Activated CD8-positive, alpha-beta memory T cell treated with anti-CD3 and anti-CD28 coated beads, Interleukin-2, amount 10 ng/mL, durations not matched to agents 7 days and 5 days (primary cell): ENCODE data around the gene KCNIP3. TPM values are rescaled to one million over a fixed set of nuclear protein-coding genes. Genes with fewer than 3 reads are reported as not detected.

Experiments
- ATAC-seq: fragments of 150-1000 bp; cut with Tn5 transposase; one replicate; pipeline ENCODE4 v1.10.0; 2021; ENCODE audit warnings: moderate library complexity
- CTCF ChIA-PET: fragments of 350-600 bp; sonication (Branson Sonifier 250); formaldehyde crosslinking; loops from one replicate; lab custom pipeline; 2021; ENCODE audit warnings: antibody characterized with exemption; lab: Charles Lee
- DNase-seq: peaks from one replicate; pipeline ENCODE4 v3.0.0-alpha.2; 2020
- H3K27ac Mint-ChIP-seq: one replicate; pipeline ENCODE4 v1.8.0; 2021; ENCODE audit warnings: mild to moderate bottlenecking, mixed read lengths
- H3K27me3 Mint-ChIP-seq: one replicate; pipeline ENCODE4 v1.8.0; 2021; ENCODE audit warnings: mixed read lengths
- H3K36me3 Mint-ChIP-seq: one replicate; pipeline ENCODE4 v1.8.0; 2021; ENCODE audit warnings: mild to moderate bottlenecking, mixed read lengths
- H3K4me1 Mint-ChIP-seq: one replicate; pipeline ENCODE4 v1.8.0; 2021; ENCODE audit warnings: mixed read lengths
- H3K4me3 Mint-ChIP-seq: one replicate; pipeline ENCODE4 v1.8.0; 2021; ENCODE audit warnings: mild to moderate bottlenecking, moderate library complexity, mixed read lengths
- H3K9me3 Mint-ChIP-seq: one replicate; pipeline ENCODE4 v1.8.0; 2022; ENCODE audit warnings: low read depth, mixed read lengths
- total RNA-seq, 2 experiments: library from RNA; stranded (reverse); gene quantifications; one replicate each; pipeline ENCODE4 v1.2.3, GENCODE V29; 2021

Gene KCNIP3
- total RNA-seq, 2 experiments from 2014 or later: not detected

DNA sequence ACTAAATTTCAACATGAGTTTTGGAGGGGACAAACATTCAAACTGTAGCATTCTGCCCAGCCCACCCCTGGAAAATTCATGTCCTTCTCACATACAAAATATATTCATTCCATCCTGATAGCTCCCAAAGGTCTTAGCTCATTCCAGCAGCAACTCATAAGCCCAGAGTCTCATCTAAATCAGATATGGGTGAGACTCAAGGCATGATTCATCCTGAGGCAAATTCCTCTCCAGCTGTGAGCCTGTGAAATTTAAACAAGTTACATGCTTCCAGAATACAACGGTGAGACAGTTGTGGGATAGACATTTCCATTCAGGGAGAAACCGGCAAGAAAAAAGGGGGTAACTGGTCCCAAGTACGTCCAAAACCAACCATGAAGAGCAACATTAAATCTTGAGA lies 61.9 kb downstream of the KCNIP3 start:
- Mint-ChIP-seq H3K9me3 (no peaks in the 10 kb centered on the region), H3K27ac (no peak overlapping the region), H3K36me3 (no peaks in the 10 kb centered on the region), H3K27me3 (peaks cover 11% of the 10 kb centered on the region), H3K4me1 (no peaks in the 10 kb centered on the region), H3K4me3 (no peak overlapping the region)
- DNase-seq (no peak), ATAC-seq (no peak)
- CTCF ChIA-PET: no interaction called here

DNA sequence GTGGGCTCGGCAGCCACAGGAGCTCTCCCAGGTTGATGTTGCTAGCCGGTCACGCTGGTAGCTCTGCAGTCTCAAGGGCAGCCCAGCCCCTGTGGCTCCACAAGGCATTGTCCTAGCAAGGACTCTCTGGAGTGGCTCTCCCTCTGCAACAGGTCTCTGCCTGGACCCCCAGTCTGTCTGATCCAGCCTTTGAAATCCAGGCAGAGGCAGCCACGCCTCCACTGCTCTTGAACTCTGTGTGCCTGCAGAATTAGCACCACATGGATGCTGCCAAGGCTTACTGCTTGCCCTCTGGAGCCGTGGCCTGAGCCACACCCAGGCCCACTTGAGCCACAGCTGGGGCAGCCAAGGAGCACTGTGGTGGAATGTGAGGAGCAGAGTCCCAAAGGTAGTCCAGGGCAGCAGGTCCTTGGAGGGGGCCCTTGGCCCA lies 62.4 kb downstream of the KCNIP3 start:
- Mint-ChIP-seq H3K27ac (no peak overlapping the region), H3K4me1 (no peaks in the 10 kb centered on the region), H3K4me3 (no peak overlapping the region), H3K27me3 (peaks cover 11% of the 10 kb centered on the region), H3K9me3 (no peaks in the 10 kb centered on the region), H3K36me3 (no peaks in the 10 kb centered on the region)
- ATAC-seq (no peak), DNase-seq (no peak)
- CTCF ChIA-PET: no interaction called here

DNA sequence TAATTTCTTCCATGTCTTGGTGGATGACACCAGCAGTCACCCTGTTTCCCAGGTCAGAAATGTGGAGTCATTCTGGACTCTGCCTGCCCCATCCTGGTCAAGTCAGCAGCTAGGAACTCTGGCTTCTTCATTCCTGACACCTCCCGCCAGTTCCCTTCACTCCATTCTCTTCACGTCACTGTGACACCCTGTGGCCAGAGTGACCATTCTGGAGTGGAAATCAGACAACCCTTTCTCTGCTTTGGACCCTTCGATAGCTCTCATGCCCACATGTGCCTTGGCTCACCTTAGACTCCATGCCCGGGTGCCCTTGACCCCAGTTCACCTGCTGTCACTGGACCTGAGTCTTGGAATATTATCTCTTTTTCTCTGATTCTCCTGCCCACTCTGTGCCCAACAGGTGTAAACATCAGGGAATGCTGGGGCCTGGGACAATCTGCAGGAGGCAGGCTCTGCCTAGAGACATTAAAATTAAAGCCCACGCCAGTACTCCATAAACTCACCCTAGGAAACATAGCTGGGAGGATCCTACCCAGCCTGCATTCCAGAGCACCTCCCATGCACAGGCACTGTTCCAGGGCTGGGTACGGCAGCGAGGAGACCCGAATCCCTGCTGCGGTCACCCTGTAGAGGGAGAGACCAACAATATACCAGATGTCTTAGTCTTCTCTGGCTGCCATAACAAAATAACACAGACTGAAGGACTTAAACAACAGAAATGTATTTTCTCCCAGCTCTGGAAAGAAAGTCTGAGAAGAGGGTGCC lies 64.3 kb downstream of the KCNIP3 start:
- Mint-ChIP-seq H3K27me3 (peaks cover 7% of the 10 kb centered on the region), H3K36me3 (no peaks in the 10 kb centered on the region), H3K4me1 (no peaks in the 10 kb centered on the region), H3K4me3 (no peak overlapping the region), H3K9me3 (no peaks in the 10 kb centered on the region), H3K27ac (no peak overlapping the region)
- CTCF ChIA-PET: interaction anchor here (1.8 kb wide), 1 partner anchor 28 kb away, joined by 3 read pairs; no protein-coding TSS in a partner anchor
- ATAC-seq (no peak), DNase-seq (no peak)

DNA sequence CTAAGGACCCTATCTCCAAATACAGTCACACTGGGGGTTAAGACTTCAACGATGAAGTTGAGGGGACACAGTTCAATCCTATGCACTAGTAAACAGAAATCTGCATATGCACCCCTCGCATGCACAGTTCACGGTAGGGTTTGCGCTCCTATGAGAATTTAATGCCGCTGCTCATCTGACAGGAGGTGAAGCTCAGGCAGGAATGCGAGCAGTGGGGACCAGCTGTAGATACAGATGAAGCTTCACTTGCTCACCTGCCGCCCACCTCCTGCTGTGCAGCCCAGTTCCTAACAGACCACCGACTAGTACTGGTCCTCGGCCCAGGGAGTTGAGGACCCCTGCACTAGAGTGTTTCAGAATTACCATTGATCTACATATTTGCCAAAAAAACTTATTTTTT lies 65.3 kb downstream of the KCNIP3 start:
- H3K9me3 Mint-ChIP-seq: no peaks in the 10 kb centered on the region
- H3K27ac Mint-ChIP-seq: no peak overlapping the region
- H3K4me3 Mint-ChIP-seq: no peak overlapping the region
- CTCF ChIA-PET: interaction anchor here (1.5 to 2.3 kb wide), 3 partner anchors 17 to 27 kb away, joined by 3 to 7 read pairs (median 3); no protein-coding TSS in a partner anchor
- ATAC-seq (no peak), DNase-seq (no peak)
- no peaks in the 10 kb centered on the region for H3K36me3 Mint-ChIP-seq
- no peaks in the 10 kb centered on the region for H3K4me1 Mint-ChIP-seq
- peaks cover 10% of the 10 kb centered on the region for H3K27me3 Mint-ChIP-seq

DNA sequence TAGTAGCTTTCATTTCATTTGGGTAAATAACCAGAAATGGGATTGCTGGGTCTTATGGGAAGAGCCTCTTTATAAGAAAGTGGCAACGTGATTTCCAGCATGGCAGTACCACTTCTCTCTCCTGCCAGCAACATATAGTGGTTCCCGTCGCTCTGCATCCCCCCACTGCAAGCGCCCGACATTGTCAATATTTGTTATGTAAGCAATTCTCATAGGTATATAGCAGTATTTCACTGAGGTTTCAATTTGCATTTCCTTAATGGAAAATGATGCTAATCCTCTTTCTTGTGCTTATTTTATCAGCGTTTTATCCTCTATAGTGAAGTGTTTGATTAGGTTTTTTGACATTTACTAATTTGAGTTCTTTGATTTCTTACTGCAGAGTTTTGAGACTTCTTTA lies 69.4 kb downstream of the KCNIP3 start:
- CTCF ChIA-PET: no interaction called here
- Mint-ChIP-seq H3K4me1 (no peaks in the 10 kb centered on the region), H3K27me3 (peaks cover 28% of the 10 kb centered on the region), H3K4me3 (no peak overlapping the region), H3K36me3 (no peaks in the 10 kb centered on the region), H3K27ac (no peak overlapping the region), H3K9me3 (no peaks in the 10 kb centered on the region)
- DNase-seq: no peak
- no peak for ATAC-seq

DNA sequence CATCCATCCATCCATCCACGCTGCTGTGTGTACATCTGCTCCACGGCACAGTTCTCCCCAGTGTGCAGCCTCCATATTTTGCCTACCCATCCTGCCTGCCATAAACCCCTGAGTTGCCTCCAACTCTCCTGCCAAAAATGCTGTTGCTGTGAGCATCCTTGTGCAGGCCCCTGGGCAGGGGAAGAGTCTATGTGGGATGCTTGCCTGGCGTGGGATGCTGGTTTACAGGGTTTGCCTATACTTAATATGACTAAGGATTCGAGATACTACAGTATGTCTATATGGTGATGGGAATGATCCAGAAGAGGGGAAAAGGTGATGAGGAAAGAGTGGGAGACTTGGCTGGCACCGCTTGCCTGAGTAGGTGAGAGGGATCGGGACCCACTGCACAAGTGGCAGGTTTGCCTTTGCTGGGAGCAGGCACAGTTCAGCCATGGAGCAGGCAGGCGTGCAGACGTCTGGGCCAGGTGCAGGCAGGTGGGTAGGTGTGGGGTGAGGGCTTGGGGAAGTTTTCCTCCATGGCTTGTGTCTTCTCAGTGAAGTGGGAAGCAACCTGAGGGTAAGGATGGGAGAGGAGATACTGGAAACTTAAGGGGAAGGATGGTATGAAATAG lies 75.2 kb downstream of the KCNIP3 start:
- no peak for ATAC-seq

DNA sequence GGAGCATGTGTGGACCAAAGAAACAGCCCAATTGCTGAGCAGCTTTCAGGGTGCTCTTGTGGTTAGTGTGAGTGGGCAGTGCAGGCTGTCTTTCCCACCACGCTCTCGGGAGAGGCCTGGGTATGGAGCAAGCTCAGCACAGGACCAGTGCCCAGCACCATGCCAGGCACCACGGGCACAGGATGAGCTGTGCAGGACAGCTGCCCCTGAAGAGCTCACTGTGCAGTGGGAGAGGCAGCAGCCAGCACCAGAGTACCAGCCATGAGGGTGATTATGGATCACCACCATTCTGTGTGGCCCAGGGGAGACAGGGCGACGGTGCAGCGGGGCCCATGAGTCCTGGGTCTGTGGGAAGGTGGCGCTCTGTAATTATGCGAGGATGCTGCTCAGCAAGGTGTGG lies 75.7 kb downstream of the KCNIP3 start:
- Mint-ChIP-seq H3K4me1 (no peaks in the 10 kb centered on the region), H3K9me3 (no peaks in the 10 kb centered on the region), H3K36me3 (no peaks in the 10 kb centered on the region), H3K27ac (no peak overlapping the region), H3K4me3 (no peak overlapping the region), H3K27me3 (peaks cover 20% of the 10 kb centered on the region)
- no peak for ATAC-seq
- DNase-seq: no peak
- CTCF ChIA-PET: no interaction called here

More for the DNA sequence above, 75.2 kb downstream of the KCNIP3 start:
- no peaks in the 10 kb centered on the region for H3K9me3 Mint-ChIP-seq
- no peak for DNase-seq
- H3K36me3 Mint-ChIP-seq: no peaks in the 10 kb centered on the region
- CTCF ChIA-PET: no interaction called here
- no peak overlapping the region for H3K4me3 Mint-ChIP-seq
- H3K27me3 Mint-ChIP-seq: peaks cover 22% of the 10 kb centered on the region
- no peak overlapping the region for H3K27ac Mint-ChIP-seq
- H3K4me1 Mint-ChIP-seq: no peaks in the 10 kb centered on the region

DNA sequence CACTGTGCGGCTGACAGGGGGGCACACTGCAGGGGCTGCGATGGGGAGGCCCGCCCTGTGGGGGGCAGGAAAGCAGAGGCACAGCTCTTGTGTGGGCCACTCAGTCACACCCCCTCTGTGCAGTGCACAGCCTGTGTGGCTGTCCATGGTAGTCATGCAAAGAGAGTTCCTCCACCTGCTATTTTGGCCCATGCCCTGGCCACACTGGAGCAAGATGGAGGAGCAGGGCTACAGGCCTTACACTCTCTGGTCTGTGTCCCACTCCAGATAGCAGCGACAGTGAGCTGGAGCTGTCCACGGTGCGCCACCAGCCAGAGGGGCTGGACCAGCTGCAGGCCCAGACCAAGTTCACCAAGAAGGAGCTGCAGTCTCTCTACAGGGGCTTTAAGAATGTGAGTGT lies 76.9 kb downstream of the KCNIP3 start:
- no peak overlapping the region for H3K4me3 Mint-ChIP-seq
- DNase-seq: no peak
- no peaks in the 10 kb centered on the region for H3K36me3 Mint-ChIP-seq
- H3K27me3 Mint-ChIP-seq: peaks cover 12% of the 10 kb centered on the region
- ATAC-seq: no peak
- no peak overlapping the region for H3K27ac Mint-ChIP-seq
- no peaks in the 10 kb centered on the region for H3K9me3 Mint-ChIP-seq
- H3K4me1 Mint-ChIP-seq: no peaks in the 10 kb centered on the region
- CTCF ChIA-PET: interaction anchor here (1.0 kb wide), 1 partner anchor 11 kb away, joined by 3 read pairs; no protein-coding TSS in a partner anchor

DNA sequence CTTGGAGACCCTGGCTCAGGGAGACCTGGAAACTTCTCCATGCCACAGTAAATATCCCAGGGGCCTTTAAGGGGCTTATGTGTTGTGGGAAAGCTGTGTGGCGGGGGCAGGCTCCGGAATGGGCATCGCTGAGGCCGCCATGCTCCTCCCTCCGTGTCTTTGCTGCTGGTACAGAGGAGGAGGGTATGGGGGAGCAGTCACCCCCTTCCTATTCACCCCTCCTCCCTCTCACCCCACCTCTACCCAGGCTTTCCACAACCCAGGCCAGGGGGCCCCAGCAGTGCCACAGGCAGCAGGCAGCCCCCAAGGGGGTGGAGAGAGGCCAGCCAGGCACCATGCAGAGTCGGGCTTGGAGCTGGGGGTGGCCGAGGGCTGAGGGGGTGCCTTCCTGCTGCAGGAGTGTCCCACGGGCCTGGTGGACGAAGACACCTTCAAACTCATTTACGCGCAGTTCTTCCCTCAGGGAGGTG lies 77.3 kb downstream of the KCNIP3 start:
- no peak for ATAC-seq
- Mint-ChIP-seq H3K4me3 (no peak overlapping the region), H3K27ac (no peak overlapping the region), H3K9me3 (no peaks in the 10 kb centered on the region), H3K27me3 (peaks cover 10% of the 10 kb centered on the region), H3K4me1 (no peaks in the 10 kb centered on the region), H3K36me3 (no peaks in the 10 kb centered on the region)
- DNase-seq: no peak
- CTCF ChIA-PET: no interaction called here

DNA sequence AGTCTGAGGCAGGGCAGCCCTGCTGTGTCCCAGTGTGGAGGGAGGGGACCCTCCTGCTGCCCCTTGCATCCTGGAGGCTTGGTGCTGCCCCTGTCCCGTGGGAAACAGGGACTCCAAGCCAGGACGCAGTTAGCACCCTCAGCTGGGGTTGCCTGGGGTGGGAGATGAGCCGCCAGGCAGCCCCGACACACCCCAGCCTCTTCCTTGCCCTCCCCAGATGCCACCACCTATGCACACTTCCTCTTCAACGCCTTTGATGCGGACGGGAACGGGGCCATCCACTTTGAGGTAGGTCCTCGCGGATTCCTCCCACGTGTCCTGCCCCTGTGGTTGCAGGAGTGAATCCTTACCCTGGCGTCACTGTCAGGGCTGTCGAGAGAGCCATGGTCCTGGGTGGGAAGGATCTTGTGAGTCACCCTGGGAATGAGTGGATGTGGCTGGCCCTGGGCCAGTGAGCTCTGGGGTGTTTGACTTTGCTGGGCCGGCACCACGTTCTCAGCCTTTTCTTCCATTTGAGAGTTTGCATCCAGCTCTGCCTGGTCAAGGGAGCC lies 77.8 kb downstream of the KCNIP3 start:
- Mint-ChIP-seq H3K9me3 (no peaks in the 10 kb centered on the region), H3K27me3 (peaks cover 15% of the 10 kb centered on the region), H3K27ac (no peak overlapping the region), H3K4me1 (no peaks in the 10 kb centered on the region), H3K4me3 (no peak overlapping the region), H3K36me3 (no peaks in the 10 kb centered on the region)
- no peak for ATAC-seq
- CTCF ChIA-PET: interaction anchor here (1.3 kb wide), 1 partner anchor 29 kb away, joined by 4 read pairs; no protein-coding TSS in a partner anchor
- DNase-seq: no peak

DNA sequence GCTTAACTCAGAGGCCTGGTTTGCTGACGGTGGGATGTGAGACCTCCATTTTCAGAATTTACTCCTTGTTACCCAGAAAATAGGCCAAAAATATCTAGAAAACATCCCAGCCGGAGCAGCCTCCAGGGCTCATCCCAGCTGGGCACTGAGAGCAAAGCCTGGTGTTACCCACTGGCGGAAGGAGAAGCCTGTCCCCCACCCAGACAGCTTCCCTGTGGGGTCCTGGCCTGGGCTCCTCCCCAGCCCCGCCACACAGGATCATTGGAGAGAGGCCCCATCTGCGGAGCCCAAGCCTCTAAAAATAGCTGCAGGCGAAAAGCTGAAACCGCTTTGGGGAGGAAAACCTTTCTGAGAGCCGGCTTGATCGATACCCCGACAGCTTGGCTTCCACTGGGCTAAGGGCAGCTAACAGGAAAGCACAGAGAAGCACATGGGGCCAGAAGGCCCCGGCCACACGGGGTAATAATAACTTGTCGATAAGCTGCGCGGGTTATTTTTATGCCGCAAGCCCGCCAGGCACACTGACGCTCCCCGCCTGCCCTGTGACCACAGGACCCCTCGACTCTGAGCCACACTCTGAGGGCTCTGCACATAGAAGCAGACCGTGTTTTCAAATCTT lies 78.5 kb downstream of the KCNIP3 start:
- Mint-ChIP-seq H3K36me3 (no peaks in the 10 kb centered on the region), H3K4me3 (no peak overlapping the region), H3K4me1 (no peaks in the 10 kb centered on the region), H3K9me3 (no peaks in the 10 kb centered on the region), H3K27me3 (peaks cover 16% of the 10 kb centered on the region), H3K27ac (no peak overlapping the region)
- ATAC-seq: no peak
- CTCF ChIA-PET: interaction anchor here (1.3 kb wide), 1 partner anchor 30 kb away, joined by 4 read pairs; no protein-coding TSS in a partner anchor
- no peak for DNase-seq

DNA sequence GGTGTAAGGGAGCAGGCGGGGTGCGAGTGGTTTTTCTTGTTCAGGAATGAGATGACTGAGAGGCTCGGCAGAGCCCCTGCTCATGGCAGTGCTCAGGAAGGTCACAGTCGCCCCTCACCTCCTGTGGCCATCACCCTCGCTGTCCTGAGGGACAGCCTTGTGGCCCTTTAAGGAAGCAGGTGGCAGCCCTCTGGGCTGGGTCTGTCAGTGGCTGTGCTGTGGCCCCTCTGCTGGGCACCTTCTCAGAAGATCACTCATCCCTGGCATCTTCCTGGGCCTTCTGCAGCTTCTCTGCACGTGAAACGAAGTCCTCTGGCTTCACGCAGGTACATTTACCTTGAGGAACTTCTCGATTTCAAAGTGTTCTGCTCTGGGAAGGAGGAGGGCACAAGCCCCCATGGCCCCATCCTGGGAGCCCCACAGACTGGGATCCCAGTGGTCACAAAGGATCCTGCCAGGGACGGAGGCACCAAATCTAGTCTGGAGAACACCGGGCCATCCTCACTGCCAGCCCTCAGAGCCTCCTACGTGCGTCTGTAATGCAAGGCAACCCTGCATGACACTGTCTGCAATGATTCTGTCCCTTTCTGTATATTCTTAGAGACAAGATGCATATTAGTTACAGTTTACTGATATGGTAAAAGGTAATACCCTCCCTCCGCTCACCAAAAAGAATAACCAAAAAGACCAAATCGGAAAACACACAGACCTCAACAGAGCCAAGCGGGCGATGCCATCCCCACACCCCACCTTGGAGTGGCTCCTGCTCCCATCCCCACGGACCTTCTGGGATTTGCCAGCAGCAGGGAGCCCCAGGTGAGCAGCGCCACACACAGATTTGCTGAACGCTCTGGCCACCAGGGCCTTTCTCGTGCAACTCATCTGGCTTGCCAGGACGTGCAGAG lies 79.4 kb downstream of the KCNIP3 start:
- peaks cover 12% of the 10 kb centered on the region for H3K27me3 Mint-ChIP-seq
- CTCF ChIA-PET: interaction anchor here (1.3 kb wide), 1 partner anchor 31 kb away, joined by 4 read pairs; no protein-coding TSS in a partner anchor
- ATAC-seq: no peak

More for the DNA sequence above, 79.4 kb downstream of the KCNIP3 start:
- no peak overlapping the region for H3K4me3 Mint-ChIP-seq
- no peak for DNase-seq
- no peaks in the 10 kb centered on the region for H3K9me3 Mint-ChIP-seq
- H3K27ac Mint-ChIP-seq: no peak overlapping the region
- no peaks in the 10 kb centered on the region for H3K4me1 Mint-ChIP-seq
- H3K36me3 Mint-ChIP-seq: no peaks in the 10 kb centered on the region
